Prostate gland (tissue), 2 donors: ENCODE data around the gene MTA3. TPM values are rescaled to one million over a fixed set of nuclear protein-coding genes. Genes with fewer than 3 reads are reported as not detected.

Experiments used
- DNase-seq: peaks from one replicate; pipeline ENCODE4 v3.0.0-alpha.2; 2019; ENCODE audit warnings: low spot score
- H3K27ac ChIP-seq, 2 donors: fragments of 200-600 bp; sonication (generic); 2 replicates each; pipeline ENCODE4 v1.5.1; 2017 to 2019
- H3K27me3 ChIP-seq: fragments of 200-600 bp; sonication (generic); replicated peaks from 2 replicates; pipeline ENCODE4 v1.5.1; 2019; ENCODE audit not compliant: insufficient read depth
- H3K36me3 ChIP-seq, 2 donors: fragments of 200-600 bp; sonication (generic); 1 replicate in 1 of 2; 2 replicates in 1 of 2; pipeline versions ENCODE4 v1.5.1 to v1.8.1; 2017 to 2019
- H3K4me1 ChIP-seq: fragments of 200-600 bp; sonication (generic); replicated peaks from 2 replicates; pipeline ENCODE4 v1.5.1; 2019
- H3K4me3 ChIP-seq, 2 donors: fragments of 200-600 bp; sonication (generic); 2 replicates each; pipeline ENCODE4 v1.5.1; 2017 to 2019
- H3K9me3 ChIP-seq: fragments of 200-600 bp; sonication (generic); 2 replicates; pipeline ENCODE4 v1.5.1; 2017
- CTCF ChIP-seq, 4 experiments: fragments of 200-600 bp in 2 of 4; fragments of 450-650 bp in 2 of 4; sonication (generic) in 2 of 4; IDR thresholded peaks; 1 replicate in 3 of 4; 2 replicates in 1 of 4; pipeline ENCODE4 v1.5.1; 2016 to 2019; ENCODE audit warnings: antibody characterized with exemption in 4 of 4, mild to moderate bottlenecking in 2 of 4, moderate library complexity in 2 of 4
- POLR2A ChIP-seq: fragments of 450-650 bp; IDR thresholded peaks from one replicate; pipeline ENCODE4 v1.6.1; 2016; ENCODE audit warnings: antibody characterized with exemption, mild to moderate bottlenecking
- POLR2AphosphoS5 ChIP-seq: sonication (generic); formaldehyde crosslinking; IDR thresholded peaks from one replicate; pipeline ENCODE4 v1.6.1; 2017; ENCODE audit warnings: antibody characterized with exemption
- WGBS: methylation state at CpG from one replicate; pipeline ENCODE4 v1.1.5; 2018; 5-methylcytosine and 5-hydroxymethylcytosine counted together
- intact Hi-C: fragments of 100-400 bp; cut with DNase I; formaldehyde crosslinking; loops from one replicate; pipeline ENCODE4 v1.14.2; 2022
- total RNA-seq, 2 donors: library from RNA; depleted of rRNA; stranded (reverse); fragments of >200 nt; gene quantifications; one replicate each; pipeline ENCODE4 v1.1.0, GENCODE V29; 2016

The MTA3 gene
- total RNA-seq, 2 donors from 2014 or later, result 23.6 to 53.4 TPM

GRCh38 chr2:42713920-42714319 is 145.5 kb downstream of the MTA3 start:
- Histone ChIP-seq H3K27ac (no peak overlapping the region), H3K9me3 (no peaks in the 10 kb centered on the region), H3K36me3 (no peaks in the 10 kb centered on the region), H3K4me1 (no peaks in the 10 kb centered on the region), H3K4me3 (no peak overlapping the region), H3K27me3 (no peaks in the 10 kb centered on the region)
- no peak for TF ChIP-seq POLR2A
- no peak for TF ChIP-seq CTCF (IDR thresholded peaks at IDR 0.05)
- no peak for TF ChIP-seq POLR2AphosphoS5
- no peak for DNase-seq
- 26% methylated on average over 4 of the region's 4 CpGs for WGBS
- intact Hi-C loops, result no loop called here

GRCh38 chr2:42714686-42715085 is 146.3 kb downstream of the MTA3 start:
- 98% methylated on average over 7 of the region's 7 CpGs for WGBS
- TF ChIP-seq POLR2A, result no peak
- TF ChIP-seq CTCF (IDR thresholded peaks at IDR 0.05), result no peak
- TF ChIP-seq POLR2AphosphoS5, result no peak
- intact Hi-C loops, result no loop called here

GRCh38 chr2:42721898-42722297 is 153.5 kb downstream of the MTA3 start:
- no peak for DNase-seq
- Histone ChIP-seq H3K9me3 (no peaks in the 10 kb centered on the region), H3K4me1 (no peaks in the 10 kb centered on the region), H3K36me3 (no peaks in the 10 kb centered on the region), H3K4me3 (no peak overlapping the region), H3K27ac (no peak overlapping the region), H3K27me3 (no peaks in the 10 kb centered on the region)
- WGBS, result 75% methylated on average over 2 of the region's 2 CpGs
- intact Hi-C loops, result no loop called here
- TF ChIP-seq CTCF (IDR thresholded peaks at IDR 0.05) (no peak), POLR2AphosphoS5 (no peak), POLR2A (no peak)

More at GRCh38 chr2:42714686-42715085, 146.3 kb downstream of the MTA3 start:
- Histone ChIP-seq H3K9me3 (no peaks in the 10 kb centered on the region), H3K4me3 (no peak overlapping the region), H3K27ac (no peak overlapping the region), H3K27me3 (no peaks in the 10 kb centered on the region), H3K4me1 (no peaks in the 10 kb centered on the region), H3K36me3 (no peaks in the 10 kb centered on the region)
- no peak for DNase-seq

GRCh38 chr2:42722320-42723190 is 154.1 kb downstream of the MTA3 start:
- Histone ChIP-seq H3K27ac (no peak overlapping the region), H3K36me3 (no peaks in the 10 kb centered on the region), H3K4me1 (no peaks in the 10 kb centered on the region), H3K4me3 (no peak overlapping the region), H3K27me3 (no peaks in the 10 kb centered on the region), H3K9me3 (no peaks in the 10 kb centered on the region)
- no peak for DNase-seq
- 64% methylated on average over 7 of the region's 7 CpGs for WGBS
- TF ChIP-seq CTCF (IDR thresholded peaks at IDR 0.05) (no peak), POLR2A (no peak), POLR2AphosphoS5 (no peak)
- intact Hi-C loops, result no loop called here

GRCh38 chr2:42723465-42723864 is 155.0 kb downstream of the MTA3 start:
- no peak for DNase-seq
- no peak overlapping the region for H3K27ac ChIP-seq
- H3K4me1 ChIP-seq, result no peaks in the 10 kb centered on the region
- no peaks in the 10 kb centered on the region for H3K27me3 ChIP-seq
- no peaks in the 10 kb centered on the region for H3K36me3 ChIP-seq
- H3K4me3 ChIP-seq, result no peak overlapping the region
- no peaks in the 10 kb centered on the region for H3K9me3 ChIP-seq
- TF ChIP-seq POLR2A (no peak), CTCF (IDR thresholded peaks at IDR 0.05) (no peak), POLR2AphosphoS5 (no peak)
- intact Hi-C loops, result no loop called here
